Measurements from ENCODE around the gene BIK. TPM values are rescaled to one million over a fixed set of nuclear protein-coding genes. Genes with fewer than 3 reads are reported as not detected.

Gene BIK
- total and polyA plus RNA-seq, 12 donors, result 0.28 to 0.88 (median 0.57) TPM; not detected in 5

DNA sequence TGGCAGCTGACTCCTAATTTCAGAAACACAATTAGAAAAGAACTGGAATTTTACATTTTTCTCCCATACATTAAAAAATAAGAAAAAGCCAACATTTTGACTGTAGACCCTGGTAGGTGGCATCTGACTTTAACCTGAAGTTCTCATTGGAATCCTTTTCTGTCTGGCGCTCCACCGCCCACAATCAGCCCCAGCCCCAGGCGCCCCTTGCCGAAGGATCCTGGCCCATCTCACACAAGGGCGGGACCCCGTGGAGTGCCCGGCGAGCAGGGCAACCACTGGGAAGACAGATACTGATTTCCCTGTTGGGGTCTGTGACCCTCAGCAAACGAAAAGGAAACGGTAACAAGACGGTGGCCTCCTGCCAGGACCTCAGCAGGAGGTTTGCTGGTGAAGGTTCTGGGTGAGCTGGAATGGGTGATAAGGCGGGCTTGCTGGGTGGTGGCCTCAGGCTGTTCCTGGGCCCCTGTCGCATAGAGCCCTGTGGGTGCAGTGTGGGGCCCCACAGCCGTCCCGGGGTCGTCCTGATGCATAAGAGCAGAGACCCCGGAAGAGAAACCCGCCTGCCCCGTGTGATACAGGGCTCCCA, 56.5 kb downstream of the BIK start:
- intact Hi-C loops (cut with DNase I), result no loop called here
- 92 to 94% methylated on average over 19 of the region's 19 CpGs for whole genome bisulfite sequencing, 2 donors

DNA sequence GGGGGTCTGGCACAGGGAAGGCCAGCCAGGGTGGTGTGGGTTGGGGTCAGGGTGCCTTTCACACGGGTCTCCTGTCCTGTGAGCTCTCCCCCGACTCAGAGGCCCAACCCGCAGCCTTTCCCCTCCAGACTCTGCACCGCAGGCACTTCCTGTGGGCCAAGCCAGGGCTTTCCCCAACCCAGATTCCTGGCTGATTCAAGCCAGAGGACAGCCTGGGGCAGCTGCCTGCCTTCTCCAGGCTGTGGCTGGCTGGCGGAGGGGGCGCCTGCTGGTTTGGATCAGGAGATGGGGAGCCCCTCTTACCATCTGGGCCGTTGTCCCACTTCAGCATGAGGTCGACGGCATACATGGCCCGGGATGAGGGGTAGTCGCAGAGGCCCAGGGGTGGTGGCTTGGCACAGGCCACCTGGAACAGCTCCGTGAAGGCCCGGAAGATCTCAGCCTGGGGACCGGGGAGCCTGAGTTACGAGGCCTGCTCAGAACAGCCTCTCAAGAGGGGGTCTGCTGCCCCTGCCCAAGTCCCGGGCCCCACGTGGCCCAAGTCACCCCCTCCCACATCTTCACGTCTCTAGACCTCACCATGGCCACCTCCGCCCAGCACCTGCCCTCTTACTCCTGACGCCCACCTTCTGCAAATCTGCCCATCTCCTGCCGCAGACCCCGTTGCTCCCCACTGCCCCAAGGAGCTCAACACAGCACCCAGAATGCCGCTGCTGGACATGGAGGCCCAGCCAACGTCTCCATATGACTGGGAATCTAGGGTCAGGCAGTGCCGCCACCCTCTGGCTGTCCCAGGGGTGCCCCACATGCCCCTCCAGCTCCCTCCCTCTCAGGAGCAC, 58.1 kb downstream of the BIK start:
- ATAC-seq (peak in 3 of 8 donors; percentile 5 to 43 (median 18)), DNase-seq (no peak)
- H3K4me1 ChIP-seq, result peaks cover 0 to 14% (median 9%) of the 10 kb centered on the region in 9 donors
- H3K4me3 ChIP-seq, result no peak overlapping the region
- peaks cover 0 to 59% (median 11%) of the 10 kb centered on the region in 9 donors for H3K36me3 ChIP-seq
- H3K27me3 ChIP-seq, result no peaks in the 10 kb centered on the region
- no peaks in the 10 kb centered on the region for H3K9me3 ChIP-seq
- no peak for TF ChIP-seq CTCF (IDR thresholded peaks at IDR 0.05)
- intact Hi-C loops (cut with DNase I), result no loop called here
- WGBS, 2 donors, result 86 to 88% methylated on average over 25 of the region's 25 CpGs
- H3K27ac ChIP-seq, result peak overlapping the region in 3 of 10 donors; percentile 1 to 31 (median 12)

More for the DNA sequence above, 56.5 kb downstream of the BIK start:
- Histone ChIP-seq H3K36me3 (peaks cover 0 to 53% (median 7%) of the 10 kb centered on the region in 9 donors), H3K27me3 (no peaks in the 10 kb centered on the region), H3K4me1 (peaks cover 6 to 26% (median 17%) of the 10 kb centered on the region in 9 donors), H3K27ac (no peak overlapping the region), H3K4me3 (no peak overlapping the region), H3K9me3 (no peaks in the 10 kb centered on the region)
- DNase-seq (no peak), ATAC-seq (no peak)
- TF ChIP-seq CTCF (IDR thresholded peaks at IDR 0.05), result no peak

DNA sequence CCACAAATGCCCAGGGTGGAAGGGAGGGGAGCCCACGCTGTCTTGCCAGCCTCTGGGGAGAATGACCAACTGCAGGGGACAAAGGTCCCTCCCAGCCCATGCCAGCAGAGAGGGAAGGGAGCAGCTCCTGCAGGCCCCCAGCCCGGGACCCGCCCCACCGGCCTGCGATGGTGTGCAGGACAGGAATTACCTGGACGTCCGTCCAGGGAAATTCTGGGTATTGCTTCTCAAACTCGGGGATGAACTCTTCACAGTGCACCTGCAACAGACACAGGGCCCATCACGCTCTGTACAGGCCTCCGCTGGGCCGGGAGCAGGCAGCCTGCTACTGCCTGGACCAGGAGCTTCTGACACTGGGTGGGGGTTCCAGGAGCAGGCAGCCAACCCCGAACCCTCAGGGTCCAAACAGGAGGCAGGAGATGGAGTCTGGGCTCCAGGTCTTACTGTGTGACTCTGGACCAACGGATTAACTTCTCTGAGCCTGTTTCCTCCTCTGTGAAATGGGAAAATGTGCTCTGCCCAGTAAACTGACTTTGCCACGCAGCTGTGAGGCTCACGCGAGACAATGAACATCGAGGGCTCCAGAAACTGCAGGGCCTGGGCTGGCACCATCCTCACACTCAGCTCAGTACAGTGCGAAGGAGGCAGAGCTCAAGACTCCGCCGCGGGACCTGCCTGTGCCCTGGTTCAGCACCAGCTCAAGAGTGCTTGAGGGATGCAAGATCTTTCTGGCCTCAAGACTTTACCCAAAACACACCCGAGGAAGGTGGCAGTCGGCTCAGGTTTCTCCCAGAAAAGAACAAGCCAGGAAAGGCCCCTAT, 59.0 kb downstream of the BIK start:
- ATAC-seq, result no peak
- peaks cover 0 to 8% (median 3%) of the 10 kb centered on the region in 9 donors for H3K4me1 ChIP-seq
- no peaks in the 10 kb centered on the region for H3K9me3 ChIP-seq
- H3K36me3 ChIP-seq, result peaks cover 0 to 67% (median 19%) of the 10 kb centered on the region in 9 donors
- no peak for TF ChIP-seq CTCF (IDR thresholded peaks at IDR 0.05)
- DNase-seq, result no peak
- H3K4me3 ChIP-seq, result no peak overlapping the region
- intact Hi-C loops (cut with DNase I), result no loop called here
- WGBS, 2 donors, result 93 to 94% methylated on average over 23 of the region's 23 CpGs
- no peaks in the 10 kb centered on the region for H3K27me3 ChIP-seq
- H3K27ac ChIP-seq, result no peak overlapping the region

- ATAC-seq (no peak), DNase-seq (no peak)
- intact Hi-C loops (cut with DNase I), result no loop called here
- TF ChIP-seq CTCF (IDR thresholded peaks at IDR 0.05), result no peak
- peaks cover 0 to 73% (median 19%) of the 10 kb centered on the region in 9 donors for H3K36me3 ChIP-seq
- H3K4me1 ChIP-seq, result peaks cover 0 to 2% (median 0%) of the 10 kb centered on the region in 9 donors
- H3K4me3 ChIP-seq, result no peak overlapping the region
- H3K27me3 ChIP-seq, result no peaks in the 10 kb centered on the region
- no peaks in the 10 kb centered on the region for H3K9me3 ChIP-seq
- WGBS, 2 donors, result 95 to 96% methylated on average over 9 of the region's 9 CpGs
- H3K27ac ChIP-seq, result no peak overlapping the region
Measured at GRCh38 chr22:43170131-43170480, 59.6 kb downstream of the BIK start.

Measured in heart right ventricle (tissue), 16 donors.